22Rv1 (cell line): ENCODE results near the gene JTB.

Source experiments
- H3K27ac ChIP-seq: fragments of 450-650 bp; 2 replicates; pipeline ENCODE4 v1.5.1; 2017
- ZFX ChIP-seq: fragments of 450-650 bp; IDR thresholded peaks from 2 replicates; pipeline ENCODE4 v1.6.1; 2017; ENCODE audit warnings: antibody characterized with exemption, borderline replicate concordance
- TF ChIP-seq, protein P1 (sequence below): fragments of 450-650 bp; IDR thresholded peaks from 2 replicates; pipeline ENCODE4 v1.5.1; 2017; ENCODE audit warnings: mild to moderate bottlenecking

The JTB gene

DNA sequence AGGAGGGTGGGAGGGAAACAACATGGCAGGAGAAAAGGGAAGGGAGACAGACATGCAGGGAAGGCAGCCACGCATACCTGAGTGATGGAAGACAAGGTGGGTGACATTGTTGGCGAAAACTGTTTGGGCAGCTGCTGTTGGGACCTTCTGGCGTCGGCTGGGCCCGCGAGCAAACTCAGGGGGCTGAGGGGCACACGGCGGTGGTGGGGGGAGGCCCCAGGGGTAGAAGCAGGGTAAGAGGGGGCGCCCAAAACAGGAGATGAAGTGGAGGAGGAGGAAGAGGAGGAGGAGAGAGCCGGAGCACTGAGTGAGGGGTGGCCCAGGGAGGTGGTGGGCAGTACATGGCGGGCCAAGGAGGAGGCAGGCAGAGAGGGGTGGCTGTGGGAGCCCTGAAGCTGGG lies 26.3 kb downstream of the JTB start:
- no peak for TF ChIP-seq ZFX
- TF ChIP-seq, protein P1, sequence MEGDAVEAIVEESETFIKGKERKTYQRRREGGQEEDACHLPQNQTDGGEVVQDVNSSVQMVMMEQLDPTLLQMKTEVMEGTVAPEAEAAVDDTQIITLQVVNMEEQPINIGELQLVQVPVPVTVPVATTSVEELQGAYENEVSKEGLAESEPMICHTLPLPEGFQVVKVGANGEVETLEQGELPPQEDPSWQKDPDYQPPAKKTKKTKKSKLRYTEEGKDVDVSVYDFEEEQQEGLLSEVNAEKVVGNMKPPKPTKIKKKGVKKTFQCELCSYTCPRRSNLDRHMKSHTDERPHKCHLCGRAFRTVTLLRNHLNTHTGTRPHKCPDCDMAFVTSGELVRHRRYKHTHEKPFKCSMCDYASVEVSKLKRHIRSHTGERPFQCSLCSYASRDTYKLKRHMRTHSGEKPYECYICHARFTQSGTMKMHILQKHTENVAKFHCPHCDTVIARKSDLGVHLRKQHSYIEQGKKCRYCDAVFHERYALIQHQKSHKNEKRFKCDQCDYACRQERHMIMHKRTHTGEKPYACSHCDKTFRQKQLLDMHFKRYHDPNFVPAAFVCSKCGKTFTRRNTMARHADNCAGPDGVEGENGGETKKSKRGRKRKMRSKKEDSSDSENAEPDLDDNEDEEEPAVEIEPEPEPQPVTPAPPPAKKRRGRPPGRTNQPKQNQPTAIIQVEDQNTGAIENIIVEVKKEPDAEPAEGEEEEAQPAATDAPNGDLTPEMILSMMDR, result no peak
- no peak overlapping the region for H3K27ac ChIP-seq

DNA sequence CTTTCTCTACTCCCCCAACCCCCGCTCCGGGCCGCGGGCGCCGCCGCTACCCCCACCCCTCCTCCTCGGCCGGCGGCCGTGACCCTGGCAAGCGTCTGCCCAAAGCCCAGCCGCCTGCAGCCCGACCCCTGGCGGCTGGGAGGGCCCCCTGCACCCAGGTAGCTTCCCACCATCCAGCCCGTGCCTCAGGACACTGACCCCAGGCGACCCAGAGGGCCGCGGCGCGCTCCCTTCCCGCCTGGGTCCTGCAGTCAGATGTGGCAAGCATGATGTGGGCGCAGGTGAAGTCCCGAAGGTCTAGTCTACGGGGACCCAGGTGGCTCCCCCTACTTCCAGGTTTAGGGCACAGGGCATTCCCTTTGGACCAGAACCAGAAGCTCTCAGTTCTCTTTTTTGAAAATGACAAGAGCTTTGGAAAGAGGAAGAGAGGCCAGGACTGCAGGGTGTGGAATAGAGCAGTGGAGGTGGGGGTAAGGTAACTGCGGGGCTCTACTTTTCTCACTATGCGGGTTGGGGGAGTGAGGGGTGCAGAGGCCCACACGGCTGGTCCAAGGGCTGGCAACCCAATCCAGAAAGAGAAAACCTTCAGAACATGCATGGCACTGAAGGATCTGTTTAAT lies 30.7 kb downstream of the JTB start, which contains the start of gene DENND4B:
DENND4B (minus strand) TSS at position 97 of the 620 bp plus-strand sequence. CDS start 2,344 bp downstream, outside the sequence.
- peak within 1 kb of the TSS; percentile 95 for H3K27ac ChIP-seq
- TF ChIP-seq, protein P1, result peak; percentile 100
- no peak for TF ChIP-seq ZFX

DNA sequence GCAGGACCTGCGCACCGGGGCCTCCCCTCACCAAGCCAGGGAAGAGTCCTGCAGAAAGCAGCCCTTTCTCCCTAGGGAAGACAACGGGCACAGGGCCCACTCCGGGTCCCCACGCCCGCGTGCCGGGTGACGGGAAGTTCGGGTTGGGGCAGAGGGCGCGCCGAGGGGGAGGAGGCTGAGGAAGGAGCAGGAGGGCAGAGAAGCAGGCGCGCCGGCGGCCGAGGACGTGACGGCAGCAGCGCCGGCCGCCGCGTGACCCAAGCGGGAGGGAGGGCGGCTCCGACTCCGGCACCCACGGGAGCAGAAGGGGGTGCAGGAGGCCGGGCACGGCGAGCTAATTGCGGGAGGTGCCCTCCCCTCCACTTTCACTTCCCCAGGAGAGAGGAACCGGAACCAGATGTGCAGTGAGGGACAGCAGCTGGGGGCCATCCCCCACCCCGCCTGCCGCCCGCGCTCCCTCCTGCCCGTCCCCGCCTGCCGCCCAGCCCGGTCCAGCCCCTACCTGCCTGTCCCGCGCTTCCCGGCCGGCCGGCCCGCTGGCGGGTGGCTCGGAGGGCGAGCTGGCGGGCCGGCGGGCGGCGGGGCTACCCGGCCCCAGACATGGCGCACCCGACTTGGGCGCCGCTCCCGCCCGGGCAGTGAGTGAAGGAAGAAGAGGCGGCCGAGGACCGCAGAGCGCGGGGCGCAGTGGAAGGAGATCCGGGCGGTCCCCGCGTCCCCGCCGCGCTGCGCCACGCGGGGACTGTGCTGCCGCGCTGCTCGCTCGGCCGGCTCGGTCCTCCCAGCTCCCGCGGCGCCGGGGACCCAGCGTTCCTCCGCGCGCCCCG lies 31.5 kb downstream of the JTB start:
- TF ChIP-seq, protein P1, result no peak
- TF ChIP-seq ZFX, result no peak
- H3K27ac ChIP-seq, result peak overlapping the region; percentile 95

DNA sequence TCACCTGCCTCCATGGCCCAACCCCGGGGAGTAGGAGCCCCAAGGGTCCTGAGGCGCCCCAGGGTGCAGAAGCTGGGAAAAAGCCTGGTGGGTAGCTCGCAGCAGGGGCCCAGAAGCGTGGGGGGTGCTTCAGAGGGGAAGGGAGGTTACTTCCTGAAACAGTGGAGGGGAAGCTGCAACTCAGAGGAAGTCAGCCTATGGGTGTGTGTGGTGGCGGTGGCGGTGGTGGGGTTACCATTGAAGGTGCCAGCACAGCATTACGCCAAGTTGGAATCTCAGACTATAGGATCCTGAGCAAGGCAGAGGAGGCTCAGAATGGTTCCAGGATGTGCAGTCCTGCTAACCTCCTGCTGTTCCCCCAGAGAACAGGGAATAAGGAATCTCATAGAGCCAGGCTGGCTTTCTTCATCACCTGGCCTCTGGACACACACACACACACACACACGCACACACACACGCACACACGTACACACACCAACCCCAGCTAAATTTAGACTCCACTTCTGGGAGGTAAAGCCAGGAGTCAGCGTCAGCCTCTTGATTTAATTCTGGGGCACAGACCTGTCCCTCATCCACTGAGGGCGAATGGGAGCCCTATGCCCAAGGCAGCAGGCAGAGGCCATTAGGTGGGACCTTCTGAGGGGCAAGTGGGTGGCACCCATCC lies 32.2 kb downstream of the JTB start:
- TF ChIP-seq ZFX, result no peak
- TF ChIP-seq, protein P1, result no peak
- peak overlapping the region; percentile 95 for H3K27ac ChIP-seq

DNA sequence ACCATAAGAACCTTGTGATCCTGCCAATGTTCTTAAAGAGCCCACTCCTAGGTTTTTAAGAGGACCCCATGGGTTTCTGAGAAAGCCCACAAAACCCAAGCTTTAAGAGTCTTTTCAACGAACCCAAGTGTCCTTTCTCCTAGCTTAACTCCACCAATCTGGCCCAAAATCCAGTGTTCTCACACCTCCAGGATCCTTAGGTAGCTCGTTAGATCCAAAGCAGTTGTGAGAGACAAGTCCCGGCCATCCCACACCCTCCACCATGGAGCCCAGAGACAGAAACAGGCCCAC lies 32.7 kb downstream of the JTB start:
- TF ChIP-seq ZFX, result no peak
- TF ChIP-seq, protein P1, result no peak
- peak overlapping the region; percentile 95 for H3K27ac ChIP-seq

DNA sequence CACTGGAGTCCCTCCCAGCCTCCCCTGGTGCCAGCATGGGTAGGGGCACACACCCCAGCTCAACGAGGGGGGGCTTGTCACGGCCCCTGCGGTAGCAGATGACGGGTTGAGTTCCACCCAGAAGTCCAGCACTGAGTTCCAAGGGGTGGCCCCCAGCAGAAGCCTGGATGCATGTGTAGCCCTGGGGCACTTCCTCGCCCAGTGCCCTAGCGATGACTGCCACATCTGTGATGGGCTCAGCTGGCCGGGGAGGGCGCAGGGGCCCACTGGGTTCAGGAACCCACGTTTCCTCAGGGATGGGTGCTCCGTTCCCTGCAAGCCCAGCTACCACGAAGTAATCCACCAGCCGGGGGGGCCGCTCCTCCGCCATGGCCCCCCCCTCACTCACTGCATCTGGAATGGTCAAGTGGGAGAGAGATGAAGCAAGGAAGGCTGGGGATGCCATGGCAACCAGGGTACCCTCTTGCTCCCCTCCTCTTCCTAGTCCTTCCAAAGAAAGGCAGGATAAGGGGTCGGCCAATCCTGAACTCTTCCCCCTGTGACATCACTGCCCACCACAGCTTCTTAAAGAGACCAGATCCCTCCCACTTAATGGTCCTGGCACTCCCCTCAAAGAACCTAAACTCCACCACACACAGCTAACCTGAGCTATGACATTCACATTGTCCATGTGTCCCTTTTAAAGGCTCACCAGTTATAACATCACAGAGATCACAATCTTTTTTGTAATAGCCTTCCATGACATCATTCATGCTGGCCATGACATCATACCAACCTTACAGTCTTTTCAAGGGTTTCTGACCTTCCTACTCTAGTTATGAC lies 33.3 kb downstream of the JTB start:
- H3K27ac ChIP-seq, result peak overlapping the region; percentile 95
- TF ChIP-seq ZFX, result no peak
- TF ChIP-seq, protein P1, result no peak
